OCI-LY3 (cell line): ENCODE results near the gene KLHL40.

ENCODE experiments used
- H2AFZ ChIP-seq: fragments of 200-600, 300-600 bp; shearing (Covaris generic); 2 replicates; pipeline ENCODE4 v1.6.0; 2014; ENCODE audit warnings: antibody characterized with exemption, low read depth, low read length
- H3K27ac ChIP-seq: fragments of 200-600, 300-600 bp; sonication (generic); 2 replicates; pipeline ENCODE4 v1.5.1; 2014; ENCODE audit warnings: mild to moderate bottlenecking, low read length, moderate library complexity, mixed read lengths
- H3K27me3 ChIP-seq: fragments of 200-600, 300-600 bp; sonication (generic); 2 replicates; pipeline ENCODE4 v1.6.1; 2014; ENCODE audit warnings: low read depth, low read length, mixed read lengths
- H3K36me3 ChIP-seq: fragments of 200-600, 300-600 bp; sonication (generic); replicated peaks from 2 replicates; pipeline ENCODE3; 2014; ENCODE audit warnings: low read depth, low read length, mixed read lengths
- H3K4me1 ChIP-seq: fragments of 300-600, 200-600 bp; sonication (generic); 2 replicates; pipeline ENCODE4 v1.6.1; 2014; ENCODE audit warnings: low read length, mixed read lengths
- H3K4me2 ChIP-seq: fragments of 200-600, 300-600 bp; sonication (generic); 2 replicates; pipeline ENCODE4 v1.6.1; 2014; ENCODE audit warnings: low read length, mixed read lengths
- H3K4me3 ChIP-seq: fragments of 300-600, 200-600 bp; sonication (generic); 2 replicates; pipeline ENCODE4 v1.5.1; 2014; ENCODE audit warnings: antibody characterized with exemption, mild to moderate bottlenecking, low read length, moderate library complexity
- H3K79me2 ChIP-seq: fragments of 300-600, 200-600 bp; shearing (Covaris generic); 2 replicates; pipeline ENCODE4 v1.6.1; 2014; ENCODE audit warnings: mild to moderate bottlenecking, low read length, mixed read lengths
- H3K9ac ChIP-seq: fragments of 300-600, 200-600 bp; shearing (Covaris generic); 2 replicates; pipeline ENCODE4 v1.6.0; 2014; ENCODE audit warnings: mild to moderate bottlenecking, low read length, moderate library complexity
- H3K9me3 ChIP-seq: fragments of 200-600, 300-600 bp; shearing (Covaris generic); 2 replicates; pipeline ENCODE4 v1.6.1; 2014; ENCODE audit warnings: low read length, mixed read lengths; ENCODE audit not compliant: insufficient read depth
- H4K20me1 ChIP-seq: fragments of 200-600, 300-600 bp; sonication (generic); 2 replicates; pipeline ENCODE4 v1.6.1; 2016; ENCODE audit warnings: low read length, mixed read lengths; ENCODE audit not compliant: insufficient read depth
- CTCF ChIP-seq: fragments of 200-600, 300-600 bp; sonication (generic); IDR thresholded peaks from 2 replicates; pipeline ENCODE4 v1.5.1; 2014; ENCODE audit warnings: antibody characterized with exemption, low read length, low read depth
- EZH2phosphoT487 ChIP-seq: fragments of 200-600 bp; shearing (Covaris generic); IDR thresholded peaks from 2 replicates; pipeline ENCODE4 v1.6.1; 2018; ENCODE audit warnings: antibody characterized with exemption, mixed run types, low read depth

Gene KLHL40

DNA sequence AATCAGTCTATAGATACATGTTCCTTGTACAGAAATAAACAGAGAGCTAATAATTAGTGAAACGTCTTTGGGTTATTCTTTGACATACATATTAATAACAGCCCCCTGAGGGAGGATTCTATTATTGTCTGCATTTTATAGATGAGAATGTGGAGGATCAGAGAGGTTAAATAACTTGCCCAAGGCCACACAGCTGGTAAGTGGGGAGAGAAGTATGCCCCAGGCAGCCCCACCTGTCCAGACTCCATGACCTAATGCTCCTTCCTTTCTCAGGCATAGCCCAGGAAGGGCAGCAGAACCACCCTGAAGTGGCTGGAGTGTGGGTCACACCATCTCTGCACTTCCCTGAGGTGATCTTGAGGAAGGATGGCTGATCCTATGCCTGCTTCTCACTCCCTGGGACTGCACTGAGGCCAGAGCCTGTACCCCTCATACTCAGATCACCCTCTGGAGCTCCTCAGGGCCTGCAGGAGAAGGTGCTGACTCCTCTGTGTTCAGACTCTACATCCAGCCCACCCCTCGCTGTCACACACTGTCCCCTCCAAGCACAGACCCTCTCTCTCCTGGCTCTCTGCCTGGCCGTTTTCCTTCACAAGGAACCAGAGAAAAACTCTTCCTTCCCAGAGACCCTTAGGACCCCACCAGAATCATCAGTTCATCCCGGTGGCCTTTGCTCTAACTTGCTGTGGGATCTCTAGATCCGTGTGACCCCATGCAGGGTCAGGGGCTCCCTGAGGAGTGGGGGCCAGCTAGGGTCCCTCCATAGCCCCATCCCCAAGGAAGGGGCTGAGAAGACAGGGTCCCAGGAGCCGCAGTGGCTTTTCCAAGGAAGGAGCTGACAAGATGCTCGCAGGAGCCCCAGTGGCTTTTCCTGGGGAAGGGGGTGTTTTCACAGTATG lies 21.6 kb downstream of the KLHL40 start:
- Histone ChIP-seq H3K4me3 (no peak overlapping the region), H3K79me2 (no peaks in the 10 kb centered on the region), H4K20me1 (0 out of 2 replicates have a peak, but pooled peaks cover 4% of the 10 kb centered on the region), H3K36me3 (no peaks in the 10 kb centered on the region), H3K4me1 (no peaks in the 10 kb centered on the region), H3K9me3 (no peaks in the 10 kb centered on the region), H2AFZ (no peak overlapping the region), H3K27ac (no peak overlapping the region), H3K9ac (no peak overlapping the region), H3K27me3 (peaks cover 28% of the 10 kb centered on the region; the same call in 1 of the 2 replicates), H3K4me2 (no peak overlapping the region)
- TF ChIP-seq EZH2phosphoT487 (no peak), CTCF (no peak)

GRCh38 chr3:42707620-42708355 lies 22.5 kb downstream of the KLHL40 start:
- H3K27ac ChIP-seq, result no peak overlapping the region
- no peak overlapping the region for H3K9ac ChIP-seq
- no peak overlapping the region for H3K4me2 ChIP-seq
- no peaks in the 10 kb centered on the region for H3K36me3 ChIP-seq
- H3K4me1 ChIP-seq, result no peaks in the 10 kb centered on the region
- H3K79me2 ChIP-seq, result no peaks in the 10 kb centered on the region
- no peaks in the 10 kb centered on the region for H3K9me3 ChIP-seq
- H3K4me3 ChIP-seq, result no peak overlapping the region
- H2AFZ ChIP-seq, result no peak overlapping the region
- TF ChIP-seq CTCF, result no peak
- no peak for TF ChIP-seq EZH2phosphoT487
- 0 out of 2 replicates have a peak, but pooled peaks cover 4% of the 10 kb centered on the region for H4K20me1 ChIP-seq
- peaks cover 28% of the 10 kb centered on the region; the same call in 1 of the 2 replicates for H3K27me3 ChIP-seq

DNA sequence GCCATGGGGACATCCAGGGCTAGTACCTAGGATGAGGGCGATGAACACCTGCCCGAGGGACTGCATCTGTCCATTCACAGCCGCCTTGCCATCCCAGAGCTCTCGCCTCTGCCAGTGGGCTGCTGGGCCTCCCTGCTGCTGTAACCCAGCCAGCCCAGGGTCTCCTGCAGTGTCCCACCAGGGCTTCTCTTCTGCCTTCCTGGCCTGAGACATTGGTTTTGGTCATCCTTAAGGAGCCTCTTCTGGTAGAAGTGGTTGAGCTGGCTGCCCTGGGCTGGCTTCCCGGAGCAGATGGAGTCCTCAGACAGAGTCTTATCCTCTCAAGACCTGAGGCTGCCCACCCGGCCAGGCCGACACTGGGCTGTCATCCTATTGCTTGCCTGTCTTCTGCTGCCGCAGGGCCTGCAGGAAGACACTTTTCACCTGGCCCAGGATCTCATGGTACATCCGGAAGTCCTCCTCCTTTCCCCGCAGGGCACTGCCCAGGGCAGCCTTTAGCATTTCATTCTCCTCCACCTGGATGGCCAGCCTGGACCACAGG lies 23.3 kb downstream of the KLHL40 start:
- H3K27ac ChIP-seq, result no peak overlapping the region
- H3K9ac ChIP-seq, result no peak overlapping the region
- no peaks in the 10 kb centered on the region for H3K79me2 ChIP-seq
- no peak overlapping the region for H2AFZ ChIP-seq
- 0 out of 2 replicates have a peak, but pooled peaks cover 4% of the 10 kb centered on the region for H4K20me1 ChIP-seq
- H3K4me3 ChIP-seq, result no peak overlapping the region
- H3K27me3 ChIP-seq, result peaks cover 28% of the 10 kb centered on the region; the same call in 1 of the 2 replicates
- H3K4me1 ChIP-seq, result no peaks in the 10 kb centered on the region
- no peaks in the 10 kb centered on the region for H3K36me3 ChIP-seq
- no peak for TF ChIP-seq EZH2phosphoT487
- no peak for TF ChIP-seq CTCF
- H3K4me2 ChIP-seq, result no peak overlapping the region
- H3K9me3 ChIP-seq, result no peaks in the 10 kb centered on the region

DNA sequence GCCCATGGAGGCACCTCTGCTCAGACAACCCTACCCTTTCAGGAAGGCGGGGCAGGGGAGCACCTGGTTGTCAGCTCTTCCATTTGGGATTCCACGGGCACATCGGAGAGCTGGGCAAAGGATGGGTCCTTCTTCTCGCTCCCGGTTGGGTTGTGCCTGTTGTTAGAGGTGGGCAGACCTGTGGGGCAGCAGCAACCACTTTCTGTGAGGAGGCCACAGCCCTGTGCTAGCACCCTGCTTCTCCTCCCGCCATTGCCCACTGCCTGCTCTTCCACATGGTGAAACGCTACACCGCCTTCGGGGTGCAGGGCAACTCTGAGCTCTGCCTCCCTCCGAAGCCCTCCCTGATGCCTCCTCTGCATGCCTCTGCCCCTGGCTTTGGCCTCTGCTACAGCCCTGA lies 24.3 kb downstream of the KLHL40 start:
- no peak overlapping the region for H3K4me3 ChIP-seq
- H4K20me1 ChIP-seq, result 0 out of 2 replicates have a peak, but pooled peaks cover under 1% of the 10 kb centered on the region
- no peak overlapping the region for H3K27ac ChIP-seq
- no peaks in the 10 kb centered on the region for H3K9me3 ChIP-seq
- TF ChIP-seq EZH2phosphoT487 (no peak), CTCF (no peak)
- no peaks in the 10 kb centered on the region for H3K4me1 ChIP-seq
- no peak overlapping the region for H3K9ac ChIP-seq
- no peaks in the 10 kb centered on the region for H3K36me3 ChIP-seq
- H3K27me3 ChIP-seq, result peaks cover 28% of the 10 kb centered on the region; the same call in 1 of the 2 replicates
- H3K79me2 ChIP-seq, result no peaks in the 10 kb centered on the region
- no peak overlapping the region for H3K4me2 ChIP-seq
- H2AFZ ChIP-seq, result no peak overlapping the region
